DND-41 (cell line): ENCODE measurements around the gene TMEM59L.

Experiments used
- EZH2 ChIP-seq: IDR thresholded peaks from 3 replicates; pipeline ENCODE4 v1.6.1; 2012; ENCODE audit warnings: borderline replicate concordance, low read depth, mild to moderate bottlenecking, moderate library complexity, low read length, inconsistent platforms; ENCODE audit not compliant: severe bottlenecking
- TF ChIP-seq, protein P1 (sequence below): IDR thresholded peaks from 2 replicates; pipeline ENCODE4 v1.5.1; 2012; ENCODE audit warnings: borderline replicate concordance, low read length, moderate library complexity, mild to moderate bottlenecking; ENCODE audit not compliant: poor library complexity, severe bottlenecking; ENCODE audit errors: extremely low read depth

GRCh38 chr19:18669883-18670282, 57.2 kb downstream of the TMEM59L start:
- TF ChIP-seq, protein P1, sequence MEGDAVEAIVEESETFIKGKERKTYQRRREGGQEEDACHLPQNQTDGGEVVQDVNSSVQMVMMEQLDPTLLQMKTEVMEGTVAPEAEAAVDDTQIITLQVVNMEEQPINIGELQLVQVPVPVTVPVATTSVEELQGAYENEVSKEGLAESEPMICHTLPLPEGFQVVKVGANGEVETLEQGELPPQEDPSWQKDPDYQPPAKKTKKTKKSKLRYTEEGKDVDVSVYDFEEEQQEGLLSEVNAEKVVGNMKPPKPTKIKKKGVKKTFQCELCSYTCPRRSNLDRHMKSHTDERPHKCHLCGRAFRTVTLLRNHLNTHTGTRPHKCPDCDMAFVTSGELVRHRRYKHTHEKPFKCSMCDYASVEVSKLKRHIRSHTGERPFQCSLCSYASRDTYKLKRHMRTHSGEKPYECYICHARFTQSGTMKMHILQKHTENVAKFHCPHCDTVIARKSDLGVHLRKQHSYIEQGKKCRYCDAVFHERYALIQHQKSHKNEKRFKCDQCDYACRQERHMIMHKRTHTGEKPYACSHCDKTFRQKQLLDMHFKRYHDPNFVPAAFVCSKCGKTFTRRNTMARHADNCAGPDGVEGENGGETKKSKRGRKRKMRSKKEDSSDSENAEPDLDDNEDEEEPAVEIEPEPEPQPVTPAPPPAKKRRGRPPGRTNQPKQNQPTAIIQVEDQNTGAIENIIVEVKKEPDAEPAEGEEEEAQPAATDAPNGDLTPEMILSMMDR = no peak
- no peak for TF ChIP-seq EZH2
